HG03159 (cell line): ENCODE results near the gene RABIF.

Experiments
- ATAC-seq: cut with Tn5 transposase; IDR thresholded peaks from one replicate; pipeline ENCODE4 v1.9.1; 2021; ENCODE audit warnings: mild to moderate bottlenecking, moderate library complexity; ENCODE audit not compliant: unreplicated experiment

Gene RABIF

GRCh38 chr1:202879128-202879527 is 9.8 kb downstream of the RABIF start:
- ATAC-seq: no peak

- no peak for ATAC-seq
Observed at GRCh38 chr1:202873026-202873425, 15.9 kb downstream of the RABIF start.

- ATAC-seq: no peak
Observed at GRCh38 chr1:202871367-202871766, 17.6 kb downstream of the RABIF start.

GRCh38 chr1:202862679-202863560 is 26.0 kb downstream of the RABIF start:
- no peak for ATAC-seq

GRCh38 chr1:202861420-202862132 is 27.4 kb downstream of the RABIF start:
- peak; percentile 66 for ATAC-seq

GRCh38 chr1:202860744-202861419 is 28.1 kb downstream of the RABIF start:
- peak; percentile 20 for ATAC-seq

GRCh38 chr1:202858789-202859414 is 30.0 kb downstream of the RABIF start:
- no peak for ATAC-seq

- ATAC-seq: no peak
Observed at GRCh38 chr1:202858331-202858730, 30.6 kb downstream of the RABIF start.

GRCh38 chr1:202857136-202857610 is 31.8 kb downstream of the RABIF start:
- no peak for ATAC-seq

GRCh38 chr1:202856014-202856413 is 32.9 kb downstream of the RABIF start:
- no peak for ATAC-seq

GRCh38 chr1:202854787-202855186 is 34.2 kb downstream of the RABIF start:
- ATAC-seq: no peak

GRCh38 chr1:202852163-202852904 is 36.6 kb downstream of the RABIF start:
- no peak for ATAC-seq

- ATAC-seq: no peak
Observed at GRCh38 chr1:202850593-202851362, 38.2 kb downstream of the RABIF start.

- ATAC-seq: peak; percentile 70
Observed at GRCh38 chr1:202848191-202848542, 40.8 kb downstream of the RABIF start.

- ATAC-seq: no peak
Observed at GRCh38 chr1:202844935-202845334, 44.0 kb downstream of the RABIF start.

- no peak for ATAC-seq
Observed at GRCh38 chr1:202844259-202844658, 44.7 kb downstream of the RABIF start.

- ATAC-seq: no peak
Observed at GRCh38 chr1:202843081-202843480, 45.9 kb downstream of the RABIF start.

GRCh38 chr1:202837746-202838262 is 51.1 kb downstream of the RABIF start:
- ATAC-seq: no peak

GRCh38 chr1:202836623-202837403 is 52.1 kb downstream of the RABIF start:
- ATAC-seq: no peak
